Neural progenitor cell (in vitro differentiated cells): ENCODE results near the gene SYTL3.

ENCODE experiments used
- EZH2phosphoT487 ChIP-seq: fragments of 200-600 bp; sonication (generic); IDR thresholded peaks from 2 replicates; pipeline ENCODE4 v1.6.1; 2017; ENCODE audit warnings: antibody characterized with exemption
- TF ChIP-seq, protein P1 (sequence below): fragments of 200-600 bp; sonication (generic); IDR thresholded peaks from 2 replicates; pipeline ENCODE4 v1.5.1; 2017; ENCODE audit warnings: antibody characterized with exemption, mild to moderate bottlenecking

DNA sequence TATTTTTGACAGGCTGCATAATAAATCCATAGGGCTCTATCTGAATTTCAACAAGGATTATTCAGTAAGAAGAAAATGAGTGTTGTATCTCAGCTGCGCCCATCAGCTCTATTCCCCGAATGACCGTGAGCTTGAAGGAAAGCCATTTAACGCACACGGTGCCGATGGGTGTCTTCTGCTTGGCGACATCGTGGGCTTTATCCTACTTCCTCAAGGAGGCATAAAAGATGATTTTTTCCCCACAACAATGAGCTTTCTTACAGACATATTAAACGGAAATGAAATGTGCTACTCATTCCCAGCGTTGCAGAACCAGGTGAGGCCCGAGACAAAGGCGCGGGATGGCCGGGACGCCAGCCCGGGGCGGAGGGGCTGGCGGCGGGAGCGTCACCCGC is 6.0 kb upstream of the SYTL3 start:
- TF ChIP-seq, protein P1, sequence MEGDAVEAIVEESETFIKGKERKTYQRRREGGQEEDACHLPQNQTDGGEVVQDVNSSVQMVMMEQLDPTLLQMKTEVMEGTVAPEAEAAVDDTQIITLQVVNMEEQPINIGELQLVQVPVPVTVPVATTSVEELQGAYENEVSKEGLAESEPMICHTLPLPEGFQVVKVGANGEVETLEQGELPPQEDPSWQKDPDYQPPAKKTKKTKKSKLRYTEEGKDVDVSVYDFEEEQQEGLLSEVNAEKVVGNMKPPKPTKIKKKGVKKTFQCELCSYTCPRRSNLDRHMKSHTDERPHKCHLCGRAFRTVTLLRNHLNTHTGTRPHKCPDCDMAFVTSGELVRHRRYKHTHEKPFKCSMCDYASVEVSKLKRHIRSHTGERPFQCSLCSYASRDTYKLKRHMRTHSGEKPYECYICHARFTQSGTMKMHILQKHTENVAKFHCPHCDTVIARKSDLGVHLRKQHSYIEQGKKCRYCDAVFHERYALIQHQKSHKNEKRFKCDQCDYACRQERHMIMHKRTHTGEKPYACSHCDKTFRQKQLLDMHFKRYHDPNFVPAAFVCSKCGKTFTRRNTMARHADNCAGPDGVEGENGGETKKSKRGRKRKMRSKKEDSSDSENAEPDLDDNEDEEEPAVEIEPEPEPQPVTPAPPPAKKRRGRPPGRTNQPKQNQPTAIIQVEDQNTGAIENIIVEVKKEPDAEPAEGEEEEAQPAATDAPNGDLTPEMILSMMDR: no peak
- no peak for TF ChIP-seq EZH2phosphoT487
